Large intestine (tissue), 1 donor: Measurements from ENCODE around the gene RRAD. TPM values are rescaled to one million over a fixed set of nuclear protein-coding genes. Genes with fewer than 3 reads are reported as not detected.

ENCODE experiments used
- polyA plus RNA-seq: library from polyadenylated mRNA; unstranded; fragments of 120-200 nt; gene quantifications from one replicate; pipeline ENCODE4 v1.2.1, GENCODE V29; 2013

RRAD gene
- polyA plus RNA-seq, 1 donor: 2.0 TPM

Other genes starting within 250 kb of the RRAD start
- 52.1 TPM for gene CMTM4, start 228.8 kb downstream of the RRAD start, polyA plus RNA-seq
- gene DYNC1LI2, start 173.9 kb downstream of the RRAD start, polyA plus RNA-seq: 107 TPM
- gene TERB1, start 124.0 kb downstream of the RRAD start, polyA plus RNA-seq: 0.09 TPM
- 67.6 TPM for gene NAE1, start 94.6 kb downstream of the RRAD start, polyA plus RNA-seq
- gene CA7, start 81.1 kb downstream of the RRAD start, polyA plus RNA-seq: 12.1 TPM
- 9.6 TPM for gene PDP2, start 45.0 kb downstream of the RRAD start, polyA plus RNA-seq
- 7.9 TPM for gene CDH16, start 6.7 kb downstream of the RRAD start, polyA plus RNA-seq
- 82.1 TPM for gene CIAO2B, start 8.9 kb upstream of the RRAD start, polyA plus RNA-seq
- gene CES2, start 10.0 kb upstream of the RRAD start, polyA plus RNA-seq: 181 TPM
- gene CES3, start 35.7 kb upstream of the RRAD start, polyA plus RNA-seq: 16.0 TPM
- gene CES4A, start 63.1 kb upstream of the RRAD start, polyA plus RNA-seq: 23.5 TPM
- gene CBFB, start 103.6 kb upstream of the RRAD start, polyA plus RNA-seq: 25.1 TPM
- 14.3 TPM for gene PHAF1, start 184.4 kb upstream of the RRAD start, polyA plus RNA-seq
- gene B3GNT9, start 225.5 kb upstream of the RRAD start, polyA plus RNA-seq: 5.5 TPM
- 13.2 TPM for gene TRADD, start 234.4 kb upstream of the RRAD start, polyA plus RNA-seq
- 5.0 TPM for gene FBXL8, start 234.4 kb upstream of the RRAD start, polyA plus RNA-seq
- 8.2 TPM for gene HSF4, start 239.2 kb upstream of the RRAD start, polyA plus RNA-seq
- 5.8 TPM for gene NOL3, start 245.0 kb upstream of the RRAD start, polyA plus RNA-seq